LHCN-M2 (cell line): ENCODE results near the gene ZNF358. TPM values are rescaled to one million over a fixed set of nuclear protein-coding genes. Genes with fewer than 3 reads are reported as not detected.

Source experiments
- DNase-seq: peaks from one replicate; pipeline ENCODE4 v3.0.0-alpha.2; 2012; ENCODE audit warnings: low read depth
- total RNA-seq: library from RNA; depleted of rRNA; stranded (reverse); fragments of >200 nt; gene quantifications from 2 replicates; pipeline ENCODE4 v1.2.3, GENCODE V29; 2014

ZNF358 gene
- total RNA-seq, 1 experiment from 2014 or later = 59.1 TPM

DNA sequence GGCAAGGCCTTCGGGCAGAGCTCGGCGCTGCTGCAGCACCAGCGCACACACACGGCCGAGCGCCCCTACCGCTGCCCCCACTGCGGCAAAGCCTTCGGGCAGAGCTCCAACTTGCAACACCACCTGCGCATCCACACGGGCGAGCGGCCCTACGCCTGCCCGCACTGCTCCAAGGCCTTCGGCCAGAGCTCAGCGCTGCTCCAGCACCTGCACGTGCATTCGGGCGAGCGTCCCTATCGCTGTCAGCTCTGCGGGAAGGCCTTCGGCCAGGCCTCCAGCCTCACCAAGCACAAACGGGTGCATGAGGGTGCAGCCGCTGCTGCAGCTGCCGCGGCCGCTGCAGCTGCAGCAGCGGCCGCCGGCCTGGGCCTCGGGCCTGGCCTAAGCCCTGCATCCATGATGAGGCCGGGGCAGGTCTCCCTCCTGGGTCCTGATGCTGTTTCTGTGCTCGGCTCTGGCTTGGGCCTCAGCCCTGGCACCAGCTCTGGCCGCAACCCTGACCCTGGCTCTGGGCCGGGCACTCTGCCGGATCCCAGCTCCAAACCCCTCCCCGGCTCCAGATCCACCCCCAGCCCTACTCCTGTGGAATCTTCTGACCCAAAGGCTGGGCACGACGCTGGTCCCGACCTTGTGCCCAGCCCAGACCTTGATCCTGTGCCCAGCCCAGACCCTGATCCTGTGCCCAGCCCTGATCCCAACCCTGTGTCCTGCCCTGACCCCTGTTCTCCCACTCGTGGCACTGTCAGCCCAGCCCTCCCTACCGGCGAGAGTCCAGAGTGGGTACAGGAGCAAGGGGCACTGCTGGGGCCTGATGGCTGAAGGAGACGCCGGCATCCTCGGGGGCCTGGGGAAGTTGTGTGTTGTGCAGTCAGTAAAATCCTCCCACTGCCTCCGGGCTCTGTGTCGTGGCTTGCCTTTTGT lies 4.5 kb downstream of the ZNF358 start:
- no peak for DNase-seq

DNA sequence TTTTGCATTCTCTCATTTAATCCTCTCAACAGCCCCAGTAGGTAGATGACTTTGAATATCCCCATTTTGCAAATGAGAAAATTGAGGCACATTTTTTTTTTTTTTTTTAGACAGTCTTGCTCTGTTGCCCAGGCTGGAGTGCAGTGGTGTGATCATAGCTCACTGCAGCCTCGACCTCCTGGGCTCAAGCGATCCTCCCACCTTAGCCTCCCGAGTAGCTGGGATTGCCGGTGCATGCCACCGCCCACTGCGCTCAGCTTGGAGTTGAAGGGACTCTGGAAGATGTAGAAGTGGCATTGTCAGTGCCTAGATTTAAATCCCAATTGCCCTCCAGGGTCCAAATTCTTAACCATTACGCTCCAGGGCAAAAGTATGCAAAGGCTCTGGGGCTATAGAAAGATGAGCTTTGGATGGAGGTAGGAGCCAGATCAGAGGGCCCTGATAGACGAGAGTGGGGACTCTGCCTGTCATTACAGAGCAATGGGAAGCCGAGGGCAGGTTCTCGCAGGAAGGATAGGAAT lies 5.7 kb downstream of the ZNF358 start:
- no peak for DNase-seq

DNA sequence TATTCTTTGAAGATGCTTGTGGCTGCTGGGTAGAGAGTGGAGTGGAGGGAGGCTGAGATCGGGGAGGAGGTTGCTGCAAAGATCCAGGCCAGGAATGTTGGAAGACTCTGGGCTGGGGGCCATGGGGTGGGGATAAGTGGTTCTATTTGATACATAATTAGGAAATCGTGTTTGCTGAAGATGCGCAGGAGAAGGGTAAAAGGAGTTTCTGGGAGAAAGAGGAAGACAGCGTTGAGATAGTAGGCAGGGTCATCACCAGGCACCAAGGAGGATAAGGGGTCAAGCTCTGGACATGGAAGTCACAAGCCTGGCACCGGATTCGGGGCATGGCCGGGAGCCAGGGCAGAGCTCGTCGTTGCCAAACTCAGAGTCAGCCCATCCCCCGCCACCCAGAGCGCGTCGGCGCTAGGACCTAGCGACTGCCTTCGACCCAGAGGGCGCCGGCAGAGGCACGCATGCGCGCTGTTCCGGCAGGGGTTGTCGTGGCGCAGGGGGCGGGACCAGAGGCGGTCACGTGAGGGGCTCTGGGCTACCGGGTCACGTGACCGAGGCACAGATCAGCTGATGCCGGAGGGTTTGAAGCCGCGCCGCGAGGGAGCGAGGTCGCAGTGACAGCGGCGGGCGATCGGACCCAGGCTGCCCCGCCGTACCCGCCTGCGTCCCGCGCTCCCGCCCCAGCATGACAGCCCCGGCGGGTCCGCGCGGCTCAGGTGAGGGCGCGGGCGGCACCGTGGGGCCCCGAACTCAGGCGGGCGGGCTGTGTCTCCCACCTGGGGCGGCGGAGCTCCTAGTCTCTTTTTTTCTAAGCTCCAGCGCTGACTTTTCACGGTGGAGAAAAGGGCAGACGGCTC lies 6.4 kb downstream of the ZNF358 start, which contains the start of gene MCOLN1:
MCOLN1 (plus strand) TSS at position 553 of the 851 bp plus-strand sequence; CDS start at position 680, 127 bp downstream.
- peak; percentile 95 for DNase-seq

- DNase-seq = no peak
Measured at GRCh38 chr19:7522923-7523667, 7.2 kb downstream of the ZNF358 start.

GRCh38 chr19:7524523-7524922 lies 8.6 kb downstream of the ZNF358 start:
- DNase-seq = no peak

DNA sequence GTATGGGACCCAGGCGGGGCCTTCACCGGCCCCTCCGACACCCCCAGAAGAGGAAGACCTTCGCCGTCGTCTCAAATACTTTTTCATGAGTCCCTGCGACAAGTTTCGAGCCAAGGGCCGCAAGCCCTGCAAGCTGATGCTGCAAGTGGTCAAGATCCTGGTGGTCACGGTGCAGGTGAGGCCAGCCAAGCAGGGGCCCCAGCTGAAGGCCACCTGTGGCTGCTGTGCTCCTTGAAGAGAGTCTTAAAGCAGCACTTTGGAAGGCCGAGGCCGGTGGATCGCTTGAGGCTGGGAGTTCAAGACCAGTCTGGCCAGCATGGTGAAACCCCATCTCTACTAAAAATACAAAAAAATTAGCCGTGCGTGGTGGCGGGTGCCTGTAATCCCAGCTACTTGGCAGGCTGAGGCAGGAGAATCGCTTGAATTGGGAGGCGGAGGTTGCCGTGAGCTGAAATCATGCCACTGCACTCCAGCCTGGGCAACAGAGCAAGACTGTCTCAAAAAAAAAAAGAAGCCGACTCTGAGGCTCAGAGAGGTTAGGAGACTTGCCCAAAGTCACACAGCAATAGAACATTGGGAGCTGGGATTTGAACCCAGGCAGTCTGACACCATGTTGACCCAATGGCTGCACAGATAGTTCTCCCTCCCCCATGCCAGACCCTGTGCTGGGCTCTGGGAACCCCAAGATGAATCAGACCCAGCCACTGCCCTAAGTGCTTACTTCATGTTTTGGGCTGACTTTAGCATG lies 9.3 kb downstream of the ZNF358 start:
- no peak for DNase-seq

DNA sequence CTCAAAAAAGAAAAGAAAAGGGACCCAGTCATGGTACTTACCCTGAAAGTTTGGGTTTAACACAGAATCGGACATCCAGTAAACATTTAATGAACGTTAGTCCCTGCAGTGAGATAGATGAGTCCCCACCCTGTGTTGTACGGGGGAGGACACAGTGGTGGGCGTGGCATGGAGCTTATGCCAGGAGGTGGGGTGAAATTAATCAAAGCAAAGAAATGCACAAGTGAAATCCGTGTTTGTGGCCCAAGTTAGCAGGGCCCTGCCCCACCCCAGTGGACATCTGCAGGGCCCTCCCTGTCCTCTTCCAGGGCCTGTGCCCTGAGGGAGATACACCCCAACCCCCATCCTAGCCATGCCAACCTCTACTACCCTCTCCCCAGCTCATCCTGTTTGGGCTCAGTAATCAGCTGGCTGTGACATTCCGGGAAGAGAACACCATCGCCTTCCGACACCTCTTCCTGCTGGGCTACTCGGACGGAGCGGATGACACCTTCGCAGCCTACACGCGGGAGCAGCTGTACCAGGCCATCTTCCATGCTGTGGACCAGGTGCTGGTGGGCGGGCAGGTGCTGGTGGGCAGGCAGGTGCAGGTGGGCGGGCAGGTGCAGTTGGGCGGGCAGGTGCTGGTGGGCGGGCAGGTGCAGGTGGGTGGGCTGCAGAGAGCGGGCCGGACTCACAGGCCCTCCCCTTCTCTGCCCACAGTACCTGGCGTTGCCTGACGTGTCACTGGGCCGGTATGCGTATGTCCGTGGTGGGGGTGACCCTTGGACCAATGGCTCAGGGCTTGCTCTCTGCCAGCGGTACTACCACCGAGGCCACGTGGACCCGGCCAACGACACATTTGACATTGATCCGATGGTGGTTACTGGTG lies 10.4 kb downstream of the ZNF358 start:
- no peak for DNase-seq

- no peak for DNase-seq
Measured at GRCh38 chr19:7527516-7528191, 11.8 kb downstream of the ZNF358 start.

GRCh38 chr19:7528192-7528519 lies 12.3 kb downstream of the ZNF358 start:
- no peak for DNase-seq

DNA sequence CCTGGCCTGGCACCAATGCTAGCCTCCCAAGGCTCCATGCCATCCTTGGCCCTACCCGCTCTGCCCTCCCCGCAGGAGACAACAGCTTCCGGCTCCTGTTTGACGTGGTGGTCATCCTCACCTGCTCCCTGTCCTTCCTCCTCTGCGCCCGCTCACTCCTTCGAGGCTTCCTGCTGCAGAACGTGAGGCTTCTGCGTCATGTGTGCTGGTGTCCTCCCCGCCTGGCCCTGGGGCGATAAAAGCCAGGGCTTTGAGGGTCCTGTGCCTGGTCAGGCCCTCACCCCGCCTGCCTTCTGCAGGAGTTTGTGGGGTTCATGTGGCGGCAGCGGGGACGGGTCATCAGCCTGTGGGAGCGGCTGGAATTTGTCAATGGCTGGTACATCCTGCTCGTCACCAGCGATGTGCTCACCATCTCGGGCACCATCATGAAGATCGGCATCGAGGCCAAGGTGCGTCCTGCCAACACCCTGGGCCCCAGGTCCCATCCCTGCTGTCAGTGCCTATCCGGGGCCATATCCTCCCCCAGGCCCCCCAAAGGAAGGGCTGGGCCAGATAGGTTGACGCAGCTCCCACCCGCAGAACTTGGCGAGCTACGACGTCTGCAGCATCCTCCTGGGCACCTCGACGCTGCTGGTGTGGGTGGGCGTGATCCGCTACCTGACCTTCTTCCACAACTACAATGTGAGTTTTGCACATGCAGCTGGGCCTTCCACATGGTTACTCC lies 12.8 kb downstream of the ZNF358 start:
- no peak for DNase-seq

GRCh38 chr19:7529246-7529600 lies 13.3 kb downstream of the ZNF358 start:
- no peak for DNase-seq

DNA sequence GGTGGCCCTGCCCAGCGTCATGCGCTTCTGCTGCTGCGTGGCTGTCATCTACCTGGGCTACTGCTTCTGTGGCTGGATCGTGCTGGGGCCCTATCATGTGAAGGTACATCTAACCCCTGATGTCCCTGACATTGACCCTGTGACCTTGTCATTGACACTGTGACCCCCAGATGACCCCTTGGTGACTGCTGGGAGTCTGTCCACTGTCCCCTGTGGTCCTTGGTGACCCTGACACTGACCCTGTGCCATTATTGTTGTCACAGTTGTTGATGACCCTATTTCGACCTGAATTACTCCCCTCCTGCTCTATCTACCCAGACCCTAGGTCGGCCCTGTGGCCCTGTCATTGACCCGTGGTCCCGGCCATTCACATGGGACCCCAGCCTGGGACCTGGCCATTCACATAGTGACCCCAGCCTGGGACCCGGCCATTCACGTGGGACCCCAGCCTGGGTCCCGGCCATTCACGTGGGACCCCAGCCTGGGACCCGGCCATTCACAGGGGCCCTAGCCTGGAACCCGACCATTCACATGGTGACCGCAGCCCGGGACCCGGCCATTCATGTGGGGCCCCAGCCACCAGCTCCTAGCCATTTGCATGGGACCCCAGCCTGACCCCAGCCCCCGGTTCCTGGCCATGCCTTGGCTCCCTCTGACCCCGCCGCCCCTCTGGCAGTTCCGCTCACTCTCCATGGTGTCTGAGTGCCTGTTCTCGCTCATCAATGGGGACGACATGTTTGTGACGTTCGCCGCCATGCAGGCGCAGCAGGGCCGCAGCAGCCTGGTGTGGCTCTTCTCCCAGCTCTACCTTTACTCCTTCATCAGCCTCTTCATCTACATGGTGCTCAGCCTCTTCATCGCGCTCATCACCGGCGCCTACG lies 13.9 kb downstream of the ZNF358 start:
- no peak for DNase-seq

DNA sequence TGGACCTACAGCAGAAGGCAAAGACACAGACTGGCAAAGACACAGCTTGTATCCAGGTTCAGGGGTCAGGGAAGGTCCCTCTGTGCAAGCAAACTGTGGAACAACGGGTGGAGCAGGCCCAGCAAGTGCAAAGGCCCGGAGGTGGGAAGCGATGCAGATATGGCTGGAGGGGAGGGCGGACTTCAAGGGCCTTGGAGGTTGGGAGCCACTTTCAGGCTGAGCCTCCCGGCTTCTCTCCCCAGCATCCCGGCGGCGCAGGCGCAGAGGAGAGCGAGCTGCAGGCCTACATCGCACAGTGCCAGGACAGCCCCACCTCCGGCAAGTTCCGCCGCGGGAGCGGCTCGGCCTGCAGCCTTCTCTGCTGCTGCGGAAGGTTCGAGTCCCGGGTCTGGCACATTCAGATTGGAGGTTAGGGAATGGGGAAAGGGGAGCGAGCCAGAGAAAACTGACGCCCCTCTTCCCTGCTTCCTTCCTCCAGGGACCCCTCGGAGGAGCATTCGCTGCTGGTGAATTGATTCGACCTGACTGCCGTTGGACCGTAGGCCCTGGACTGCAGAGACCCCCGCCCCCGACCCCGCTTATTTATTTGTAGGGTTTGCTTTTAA lies 17.5 kb downstream of the ZNF358 start:
- DNase-seq = peak; percentile 58

GRCh38 chr19:7533925-7534480 lies 18.1 kb downstream of the ZNF358 start:
- peak; percentile 85 for DNase-seq

GRCh38 chr19:7534531-7535046 lies 18.7 kb downstream of the ZNF358 start:
- DNase-seq = peak; percentile 76
